Fibroblast of lung (primary cell): ENCODE results near the gene KDM7A.

Experiments used
- EZH2 ChIP-seq: IDR thresholded peaks from 2 replicates; pipeline ENCODE4 v1.5.1; 2012; ENCODE audit warnings: low read length, control low read depth, mild to moderate bottlenecking; ENCODE audit errors: missing control alignments
- TF ChIP-seq, protein P1 (sequence below), 2 donors: IDR thresholded peaks in 1 of 2; conservative IDR thresholded peaks in 1 of 2; 1 replicate in 1 of 2; 2 replicates in 1 of 2; pipeline ENCODE4 v1.5.1; 2011 to 2012; ENCODE audit warnings: low read length in 2 of 2, control low read depth in 1 of 2, inconsistent platforms in 1 of 2, low read depth in 1 of 2, mild to moderate bottlenecking in 1 of 2

DNA sequence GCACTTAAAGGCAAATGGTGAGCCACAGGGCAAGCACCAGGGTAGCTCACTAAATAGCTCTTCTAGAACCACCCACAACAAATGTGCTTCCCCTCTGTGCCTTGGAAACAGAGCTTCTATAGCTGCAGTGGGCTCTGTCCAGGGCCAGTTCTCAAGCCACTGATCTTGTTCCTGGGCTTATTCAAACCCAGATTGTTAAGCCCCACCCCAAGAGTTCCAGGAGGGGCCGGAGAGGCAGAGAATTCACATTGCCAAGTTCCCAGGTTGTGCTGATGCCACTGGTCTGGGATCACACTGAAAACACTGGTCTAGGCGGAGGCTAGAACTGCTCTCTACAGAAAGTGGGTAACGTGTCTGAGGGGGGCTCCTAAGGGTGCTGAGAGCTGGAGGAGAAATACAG lies 15.4 kb upstream of the KDM7A start:
- TF ChIP-seq, protein P1, sequence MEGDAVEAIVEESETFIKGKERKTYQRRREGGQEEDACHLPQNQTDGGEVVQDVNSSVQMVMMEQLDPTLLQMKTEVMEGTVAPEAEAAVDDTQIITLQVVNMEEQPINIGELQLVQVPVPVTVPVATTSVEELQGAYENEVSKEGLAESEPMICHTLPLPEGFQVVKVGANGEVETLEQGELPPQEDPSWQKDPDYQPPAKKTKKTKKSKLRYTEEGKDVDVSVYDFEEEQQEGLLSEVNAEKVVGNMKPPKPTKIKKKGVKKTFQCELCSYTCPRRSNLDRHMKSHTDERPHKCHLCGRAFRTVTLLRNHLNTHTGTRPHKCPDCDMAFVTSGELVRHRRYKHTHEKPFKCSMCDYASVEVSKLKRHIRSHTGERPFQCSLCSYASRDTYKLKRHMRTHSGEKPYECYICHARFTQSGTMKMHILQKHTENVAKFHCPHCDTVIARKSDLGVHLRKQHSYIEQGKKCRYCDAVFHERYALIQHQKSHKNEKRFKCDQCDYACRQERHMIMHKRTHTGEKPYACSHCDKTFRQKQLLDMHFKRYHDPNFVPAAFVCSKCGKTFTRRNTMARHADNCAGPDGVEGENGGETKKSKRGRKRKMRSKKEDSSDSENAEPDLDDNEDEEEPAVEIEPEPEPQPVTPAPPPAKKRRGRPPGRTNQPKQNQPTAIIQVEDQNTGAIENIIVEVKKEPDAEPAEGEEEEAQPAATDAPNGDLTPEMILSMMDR (conservative IDR thresholded peaks at IDR 0.05 in 1 of 2, IDR thresholded peaks at IDR 0.05 in 1 of 2; ENCODE audit: low read depth in 1 of 2, low read length in 2 of 2): no peak
- TF ChIP-seq EZH2: no peak
